Muscle of arm (tissue), 14 donors: Measurements from ENCODE around the gene C12orf56. TPM values are rescaled to one million over a fixed set of nuclear protein-coding genes. Genes with fewer than 3 reads are reported as not detected.
A peak's percentile ranks its signal among the peaks of the same experiment; 100 is the strongest.

Experiments
- DNase-seq: peaks from one replicate; pipeline ENCODE4 v3.0.0-alpha.2; 2013
- long read RNA-seq, 11 donors: transcript quantifications; one replicate each; lab custom pipeline, GENCODE V29; 2026
- polyA plus RNA-seq, 12 donors: library from polyadenylated mRNA; unstranded; fragments of 120-200 nt; gene quantifications; one replicate each; pipeline ENCODE4 v1.2.1, GENCODE V29; 2013; ENCODE audit not compliant: insufficient read length in 12 of 12

C12orf56 gene, protein sequence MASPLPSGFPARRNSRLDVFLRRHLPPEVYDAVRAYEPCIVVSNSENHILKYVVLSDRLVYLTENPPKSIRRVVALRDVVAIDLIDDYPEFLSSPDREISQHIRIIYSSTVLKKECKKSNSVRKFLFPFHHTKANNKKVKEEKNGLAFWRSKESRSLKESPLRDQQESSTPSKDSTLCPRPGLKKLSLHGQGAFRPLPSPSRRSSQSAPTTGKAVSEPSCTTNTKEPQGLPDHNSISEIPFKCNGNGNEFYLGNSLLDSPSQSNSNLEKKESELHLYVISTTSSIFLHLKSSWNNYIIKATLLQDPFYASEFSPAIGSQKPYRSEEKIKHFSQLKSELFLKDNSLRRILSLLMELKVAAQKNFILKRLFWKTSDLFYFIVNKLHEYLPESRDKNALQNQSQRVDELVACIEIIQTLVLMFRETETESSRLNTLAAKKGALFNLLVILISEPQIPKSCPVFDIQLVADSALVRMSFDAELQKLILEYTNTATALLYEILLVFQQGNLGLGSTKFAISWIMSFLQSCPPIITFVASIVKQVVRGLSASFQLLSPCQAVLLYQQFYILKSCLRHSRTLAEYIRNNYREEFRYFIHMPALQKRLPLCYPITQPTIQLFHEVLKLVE
- 1 to 10 TPM in 7 of 12 donors, under 1 TPM in 3, not detected in 2; 0.68 to 3.7 (median 1.2) TPM for polyA plus RNA-seq
- long read RNA-seq, donor 1, result 0 reads
- long read RNA-seq, donor 2, result 0 reads
- long read RNA-seq, donor 3, result 0 reads
- long read RNA-seq, donor 4, result 0 reads
- long read RNA-seq, donor 5, result 0 reads
- long read RNA-seq, donor 6, result 0 reads
- long read RNA-seq, donor 7, partial matches to known transcripts, result 27 of 27 reads
- long read RNA-seq, donor 7, other reads (novel, unspliced or antisense), result 0 of 27 reads
- long read RNA-seq, donor 8, result 0 reads
- long read RNA-seq, donor 9, result 0 reads
- long read RNA-seq, donor 10, result 0 reads
- long read RNA-seq, donor 11, result 0 reads

DNA sequence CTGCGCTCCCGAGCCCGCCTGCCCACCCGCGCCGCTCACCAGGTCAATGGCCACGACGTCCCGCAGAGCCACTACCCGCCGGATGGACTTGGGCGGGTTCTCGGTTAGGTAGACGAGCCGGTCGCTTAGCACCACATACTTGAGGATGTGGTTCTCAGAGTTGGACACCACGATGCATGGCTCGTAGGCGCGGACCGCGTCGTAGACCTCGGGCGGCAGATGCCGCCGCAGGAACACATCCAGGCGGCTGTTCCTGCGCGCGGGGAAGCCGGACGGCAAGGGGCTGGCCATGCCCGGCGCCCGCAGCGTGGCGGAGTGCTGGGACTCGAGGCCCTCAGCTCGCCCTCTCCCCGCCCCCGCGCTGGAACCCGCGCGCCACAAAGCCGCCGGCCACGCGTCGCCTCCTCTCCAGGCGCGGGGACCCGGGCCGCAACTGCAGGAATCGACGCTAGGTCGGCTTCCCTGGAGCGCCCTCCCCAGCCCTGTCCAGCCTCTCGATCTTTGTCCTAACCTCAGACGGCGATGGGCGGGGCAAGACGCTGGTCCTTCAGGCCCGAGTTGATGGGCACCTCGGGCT lies at the start of gene C12orf56:
Gene C12orf56, minus strand, starts transcription at position 484 of the 577 bp plus-strand sequence. Its CDS starts 193 bp downstream, at position 291.
- DNase-seq, result no peak

DNA sequence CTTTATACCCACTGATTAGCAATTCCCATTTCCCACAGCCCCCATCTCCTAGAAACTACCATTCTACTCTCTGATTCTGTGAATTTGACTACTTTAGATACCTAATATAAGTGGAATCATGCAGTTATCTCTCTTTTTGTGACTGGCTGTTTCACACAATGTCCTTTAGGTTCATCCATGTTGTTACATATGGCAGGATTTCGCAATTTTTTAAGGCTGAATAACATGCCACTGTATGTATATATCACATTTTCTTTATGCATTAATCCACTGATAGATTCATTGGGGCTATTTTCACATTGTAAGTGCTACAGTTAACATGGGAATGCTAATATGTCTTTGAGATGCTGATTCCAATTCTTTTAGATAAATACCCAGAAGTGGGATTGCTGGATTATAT lies 49.5 kb upstream of the C12orf56 start:
- DNase-seq, result no peak

DNA sequence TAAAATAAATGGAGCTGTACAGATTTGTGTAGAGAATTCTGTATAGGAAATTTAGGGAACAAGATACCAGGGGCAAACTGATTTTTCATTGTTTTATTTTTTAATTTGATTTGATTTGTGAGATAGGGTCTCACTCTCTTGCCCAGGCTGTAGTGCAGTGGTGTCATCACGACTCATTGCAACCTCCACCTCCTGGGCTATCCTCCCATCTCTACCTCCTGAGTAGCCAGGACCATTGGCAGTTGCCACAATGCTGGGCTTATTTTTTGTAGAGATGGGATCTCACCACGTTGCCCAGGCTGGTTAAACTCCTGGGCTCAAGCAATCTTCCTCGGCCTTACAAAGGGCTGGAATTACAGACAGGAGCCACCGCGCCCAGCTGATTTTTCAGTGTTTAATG lies 43.4 kb upstream of the C12orf56 start:
- DNase-seq, result no peak

DNA sequence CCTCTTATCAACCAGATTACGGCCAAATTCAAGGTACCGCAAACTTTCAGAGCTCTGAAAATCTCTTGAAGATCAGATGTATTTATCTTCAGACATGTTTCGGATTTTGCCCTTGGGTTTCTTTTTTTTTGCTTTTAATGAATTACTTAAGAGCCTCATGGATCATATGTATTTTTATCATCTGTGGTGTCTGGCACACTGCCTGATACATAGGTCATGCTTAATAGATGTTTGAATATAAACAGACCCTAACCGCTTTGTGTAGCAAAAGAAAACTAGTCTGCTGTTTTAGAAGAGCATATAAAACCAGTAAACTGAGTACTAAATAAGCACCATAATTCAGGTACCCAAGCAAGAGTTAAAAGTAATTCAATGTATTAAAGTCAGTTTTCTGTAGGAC lies 41.2 kb upstream of the C12orf56 start:
- DNase-seq, result no peak

DNA sequence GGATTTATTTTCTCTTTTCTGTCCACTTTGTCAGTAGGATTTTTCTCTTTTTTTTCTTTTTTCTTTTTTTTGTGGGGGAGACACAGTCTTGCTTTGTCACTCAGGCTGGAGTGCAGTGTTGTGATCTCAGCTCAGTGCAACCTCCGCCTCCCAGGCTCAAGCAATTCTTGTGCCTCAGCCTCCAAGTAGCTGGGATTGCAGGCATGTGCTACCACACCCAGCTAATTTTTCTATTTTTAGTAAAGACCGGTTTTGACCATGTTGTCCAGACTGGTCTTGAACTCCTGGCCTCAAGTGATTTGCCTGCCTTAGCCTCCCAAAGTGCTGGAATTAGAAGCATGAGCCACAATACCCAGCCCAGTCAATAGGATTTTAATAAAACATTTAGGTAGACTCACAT lies 40.3 kb upstream of the C12orf56 start:
- DNase-seq, result no peak

DNA sequence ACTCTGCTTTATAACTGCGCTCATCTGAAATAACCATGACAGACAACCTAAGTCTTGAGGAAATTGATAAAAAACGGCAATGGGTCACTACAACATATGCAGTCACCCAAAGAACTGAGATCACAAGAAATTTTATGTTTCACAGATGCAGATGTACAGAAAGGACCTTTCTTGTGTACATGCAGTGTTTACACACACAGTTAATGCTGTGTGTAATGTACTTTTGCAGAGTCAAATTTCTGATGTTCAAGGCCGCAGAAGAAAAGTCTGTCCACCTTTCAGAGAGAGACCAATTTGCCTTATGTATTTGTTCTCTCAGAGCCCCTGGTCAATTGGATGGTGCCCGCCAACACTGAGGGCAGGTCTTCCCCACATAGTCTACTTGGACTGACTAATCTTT lies 38.4 kb upstream of the C12orf56 start:
- no peak for DNase-seq

DNA sequence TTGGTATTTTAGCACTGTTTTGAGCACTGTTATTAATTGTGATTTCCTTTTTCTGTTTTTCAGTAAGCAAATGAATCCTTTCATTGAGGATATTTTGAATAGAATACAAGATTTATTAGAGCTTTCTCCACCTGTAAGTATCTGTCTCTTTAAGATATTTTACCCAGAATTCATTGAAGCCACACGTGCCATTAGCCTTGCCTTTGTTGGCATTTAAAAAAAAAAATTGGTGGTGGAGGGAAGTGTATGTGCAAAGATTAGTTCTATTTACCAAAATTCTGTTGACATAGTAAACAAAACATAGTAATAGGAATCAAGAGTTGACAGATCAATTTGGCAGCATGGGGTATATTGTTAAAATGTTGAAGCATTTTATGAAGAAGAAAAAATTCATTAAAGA lies 37.4 kb upstream of the C12orf56 start:
- no peak for DNase-seq

DNA sequence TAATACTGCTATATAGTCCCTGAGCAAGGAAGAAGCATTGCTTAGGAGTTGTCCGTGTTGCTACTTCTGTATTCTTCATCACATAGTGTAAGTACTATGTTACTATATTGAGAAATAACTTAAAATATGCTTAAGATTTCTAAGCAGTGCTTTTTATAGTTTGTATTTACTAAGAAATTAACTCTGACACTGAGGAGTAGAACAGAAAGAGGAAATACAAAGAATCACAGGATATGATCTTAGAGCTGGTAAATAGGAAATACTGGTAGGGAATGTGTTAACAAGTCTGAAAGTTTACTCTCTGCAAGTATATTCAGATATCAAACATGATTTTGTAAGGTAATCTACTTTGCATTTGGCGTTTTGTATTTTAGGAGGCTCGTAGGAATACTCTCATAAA lies 29.1 kb upstream of the C12orf56 start:
- no peak for DNase-seq

DNA sequence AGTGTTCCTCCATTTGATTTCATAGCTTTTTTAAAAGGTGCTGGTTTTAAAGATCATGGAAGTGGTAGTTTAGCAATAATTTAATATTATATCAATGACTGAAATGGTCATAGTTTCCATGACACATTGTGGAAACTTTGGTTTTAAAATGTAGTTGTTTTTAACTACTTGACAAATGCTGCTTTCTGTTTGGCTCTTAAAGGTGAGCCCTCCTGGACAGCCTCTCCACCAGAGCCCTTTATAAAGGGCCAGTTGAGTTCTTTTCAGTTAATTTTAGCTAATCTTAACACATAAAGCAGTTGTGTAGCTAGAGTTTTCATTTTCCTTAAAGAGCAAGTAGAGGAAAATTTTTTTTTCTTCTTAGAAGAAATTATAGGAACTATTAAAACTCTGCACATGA lies 27.7 kb upstream of the C12orf56 start:
- DNase-seq, result no peak

DNA sequence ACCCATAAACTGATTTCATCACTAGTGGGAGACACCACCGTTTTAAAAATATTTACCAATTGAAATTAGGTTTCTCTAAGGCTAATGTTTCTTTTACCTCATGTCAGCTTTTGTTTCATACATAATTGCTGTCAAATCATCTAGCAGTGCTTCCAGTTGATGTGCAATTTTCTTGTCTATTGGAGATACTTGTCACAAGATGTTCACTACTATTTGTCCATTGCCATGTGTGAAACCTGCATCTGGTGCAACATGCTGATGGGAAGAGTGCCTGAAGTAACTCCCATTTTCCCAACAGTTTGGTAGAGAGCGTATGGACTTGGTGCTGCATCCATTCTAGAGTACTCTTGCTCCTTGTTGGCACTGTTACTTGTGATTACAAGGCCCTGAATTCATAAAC lies 23.3 kb upstream of the C12orf56 start:
- DNase-seq, result no peak

DNA sequence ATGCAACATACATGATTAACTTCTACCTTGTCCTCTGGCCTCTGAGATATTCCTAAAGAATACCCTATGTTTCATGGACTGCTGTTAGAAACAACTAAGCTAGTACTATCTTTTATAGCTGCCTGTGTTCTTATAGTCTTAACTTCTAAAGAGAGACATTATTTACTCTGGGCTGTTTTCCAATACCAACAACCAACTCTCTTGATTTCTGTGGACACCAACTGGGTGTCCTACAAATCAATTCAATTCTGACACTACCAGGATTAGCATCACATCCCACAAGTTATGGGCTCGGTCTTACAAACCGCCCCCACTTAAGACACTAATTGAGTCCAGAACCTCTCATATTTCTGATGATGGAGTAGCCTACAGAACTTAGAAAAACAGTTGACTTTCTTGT lies 21.9 kb upstream of the C12orf56 start:
- DNase-seq, result no peak

DNA sequence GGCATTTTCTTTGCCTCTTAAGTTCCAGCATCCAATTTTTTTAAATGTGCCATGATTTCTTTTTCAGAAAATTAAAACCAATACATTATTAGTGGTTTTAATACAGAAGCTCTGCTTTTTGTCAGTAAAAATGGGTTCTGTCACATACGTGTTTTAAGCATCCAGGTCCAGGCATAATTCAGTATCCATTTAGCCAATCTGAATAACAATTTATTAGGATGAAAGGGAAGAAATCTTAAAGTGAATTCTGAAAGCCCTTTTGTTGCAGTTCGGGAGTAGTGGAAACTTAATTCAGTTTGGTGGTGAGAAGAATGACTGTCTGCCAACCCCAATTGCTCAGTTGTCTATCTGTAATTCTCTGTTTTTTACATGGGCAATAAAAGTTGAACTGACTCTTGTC lies 20.9 kb upstream of the C12orf56 start:
- DNase-seq, result no peak

DNA sequence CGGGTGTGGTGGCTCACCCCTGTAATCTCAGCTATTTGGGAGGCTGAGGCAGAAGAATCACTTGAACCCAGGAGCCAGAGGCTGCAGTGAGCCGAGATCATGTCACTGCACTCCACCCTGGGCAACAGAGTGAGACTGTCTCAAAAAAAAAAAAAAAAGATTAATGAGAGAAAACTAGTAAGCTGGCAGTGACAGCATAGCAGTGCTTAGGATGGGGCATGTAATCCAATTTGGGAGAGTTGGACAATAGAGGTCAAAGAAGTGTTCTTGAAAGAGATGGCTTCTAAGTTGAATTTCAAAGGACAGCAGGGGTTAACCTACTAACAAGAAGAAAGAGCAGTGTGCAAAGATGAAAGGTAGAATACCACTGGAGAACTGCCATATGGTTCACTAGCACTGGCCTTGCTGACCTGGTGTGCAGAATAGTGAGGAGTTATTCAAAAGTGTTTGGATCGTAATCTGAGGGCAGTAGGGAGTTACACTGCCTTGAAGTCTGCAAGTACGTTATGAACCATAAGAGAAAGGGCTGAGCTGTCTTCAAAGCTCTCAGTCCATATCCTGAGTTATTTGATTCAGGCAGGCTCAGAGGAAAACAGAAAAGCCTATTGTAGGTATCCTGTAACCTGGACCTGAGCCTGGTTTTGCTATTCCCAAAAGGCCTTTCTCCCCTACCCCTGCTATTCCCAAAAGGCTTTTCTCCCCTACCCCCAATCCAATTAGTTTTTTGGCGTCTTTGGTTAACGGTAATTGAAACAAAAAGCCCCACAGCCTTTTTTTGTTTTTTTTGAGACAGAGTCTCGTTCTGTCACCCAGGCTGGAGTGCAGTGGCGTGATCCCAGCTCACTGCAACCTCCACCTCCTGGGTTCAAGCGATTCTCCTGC lies 17.0 kb upstream of the C12orf56 start:
- DNase-seq, result no peak

DNA sequence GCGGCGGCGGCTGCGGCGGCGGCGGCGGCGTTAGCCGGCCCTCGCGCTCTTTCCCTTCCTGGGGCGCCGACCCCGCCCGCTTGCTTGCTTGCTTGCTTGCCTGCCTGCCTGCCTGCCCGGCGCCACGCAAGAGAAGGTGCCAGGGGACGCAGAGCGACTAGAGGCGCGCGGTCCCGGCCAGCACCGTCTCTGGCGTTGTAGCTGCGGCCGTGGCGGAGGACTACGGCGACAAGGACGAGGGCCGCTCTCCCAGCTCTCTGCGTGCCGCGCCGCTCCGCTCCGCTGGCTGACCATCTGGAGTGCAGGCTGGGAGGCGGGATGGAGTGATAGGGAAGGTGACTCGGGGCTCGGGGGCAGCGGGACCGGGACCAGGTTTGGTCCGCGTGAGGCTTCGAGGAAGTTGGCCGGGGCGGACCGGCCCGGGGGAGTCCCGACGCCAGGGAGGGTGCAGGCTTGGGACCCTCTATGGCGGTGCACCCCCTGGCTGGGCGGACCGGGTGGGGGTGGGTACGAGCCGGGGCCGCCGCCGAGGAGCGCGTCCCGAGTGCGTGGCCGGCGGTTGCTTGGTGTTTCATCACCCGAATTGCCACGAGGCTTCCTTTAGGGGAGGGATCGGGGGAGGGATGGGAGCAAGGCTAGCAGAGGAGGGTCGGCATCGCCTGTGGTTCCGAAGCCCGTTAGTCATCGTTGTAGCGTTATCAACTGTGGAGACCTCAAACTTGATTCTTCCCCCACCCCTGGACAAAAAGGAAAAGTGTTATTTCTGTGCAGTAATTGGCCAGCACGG lies 14.1 kb upstream of the C12orf56 start:
- peak; percentile 64 for DNase-seq

DNA sequence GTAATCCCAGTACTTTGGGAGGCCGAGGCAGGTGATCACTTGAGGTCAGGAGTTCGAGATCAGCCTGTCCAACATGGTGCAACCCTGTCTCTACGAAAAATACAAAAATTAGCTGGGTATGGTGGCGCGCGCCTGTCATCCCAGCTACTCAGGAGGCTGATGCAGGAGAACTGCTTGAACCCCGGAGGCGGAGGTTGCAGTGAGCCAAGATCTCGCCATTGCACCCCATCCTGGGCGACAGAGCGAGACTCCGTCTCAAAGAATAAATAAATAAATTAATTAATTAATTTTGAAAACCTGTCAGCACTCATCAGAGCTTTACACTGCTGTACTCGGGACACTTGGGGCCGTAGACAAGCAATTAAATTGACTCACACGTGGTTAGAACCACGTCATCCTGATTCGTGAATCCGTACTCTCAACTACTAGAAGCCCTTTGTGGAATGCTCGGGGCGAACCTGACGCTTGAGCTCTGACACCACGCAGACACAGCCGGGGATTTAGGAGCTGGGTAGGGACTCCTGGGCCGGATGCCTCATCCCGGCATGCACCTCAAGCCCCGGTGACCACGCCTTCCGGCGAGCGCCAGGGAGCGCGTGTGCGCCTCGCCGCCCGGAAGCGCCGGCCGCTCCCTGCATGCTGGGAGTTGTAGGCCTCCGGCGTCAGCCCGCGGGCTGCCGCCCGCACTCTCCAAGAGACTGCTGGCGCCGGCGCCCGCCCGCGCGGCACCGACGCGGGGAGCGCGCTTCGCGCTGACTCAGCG lies 13.3 kb upstream of the C12orf56 start, which contains the start of gene XPOT:
Gene XPOT, plus strand, starts transcription at position 686 of the 763 bp plus-strand sequence. CDS start 5,644 bp downstream, outside the sequence.
- DNase-seq, result peak; percentile 98

DNA sequence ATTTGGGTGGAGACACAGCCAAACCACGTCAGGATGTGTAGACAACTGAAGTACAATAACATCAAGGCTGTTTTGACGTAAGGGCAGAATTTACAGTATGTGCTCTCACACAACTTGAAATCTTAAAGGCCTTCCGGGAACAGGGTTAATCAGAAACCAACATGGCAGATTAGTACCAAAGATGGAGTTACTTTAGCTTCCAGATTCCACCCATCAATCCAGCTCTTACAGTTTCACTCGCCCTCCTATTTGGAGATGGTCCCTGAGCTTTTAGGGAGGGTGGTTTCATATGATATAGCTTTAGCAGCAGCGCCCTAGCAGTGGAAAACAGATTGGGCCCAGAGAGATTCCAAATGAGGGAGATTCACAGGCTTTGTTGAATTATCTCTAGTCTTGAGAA lies 11.6 kb upstream of the C12orf56 start:
- no peak for DNase-seq

DNA sequence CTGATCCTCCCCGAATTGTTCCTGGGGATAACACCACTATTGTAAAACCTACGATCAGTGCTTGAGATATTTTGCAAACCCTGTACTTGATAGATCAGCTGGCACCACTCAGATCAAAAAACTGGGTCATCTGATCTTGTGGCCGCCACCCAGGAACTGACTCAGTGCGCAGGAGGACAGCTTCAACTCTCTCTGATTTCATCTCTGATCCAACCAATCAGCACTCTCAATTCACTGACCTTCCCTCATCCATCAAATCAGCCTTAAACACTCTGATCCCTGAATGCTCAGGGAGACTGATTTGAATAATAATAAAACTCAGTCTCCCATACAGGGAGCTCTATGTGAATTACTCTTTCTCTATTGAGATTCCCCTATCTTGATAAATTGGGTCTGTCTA lies 9.5 kb upstream of the C12orf56 start:
- no peak for DNase-seq

DNA sequence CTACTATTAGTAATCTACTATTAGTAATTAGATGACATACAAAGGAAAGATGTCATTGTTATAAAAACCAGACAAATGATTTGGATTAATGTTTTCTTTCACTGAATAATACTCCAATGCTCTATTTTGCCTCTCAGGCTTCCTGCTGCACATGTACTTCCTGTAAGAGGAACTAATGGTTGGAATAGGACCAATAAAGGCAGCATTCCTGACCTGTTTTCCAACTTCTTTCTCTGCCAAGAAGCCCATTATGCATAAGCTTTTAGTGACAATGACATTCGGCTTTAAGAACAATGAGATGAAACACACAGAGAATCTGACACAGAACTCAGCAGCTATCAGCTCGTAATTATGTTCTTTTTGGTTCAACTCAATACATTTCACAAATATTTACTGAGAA lies 5.2 kb upstream of the C12orf56 start:
- no peak for DNase-seq

DNA sequence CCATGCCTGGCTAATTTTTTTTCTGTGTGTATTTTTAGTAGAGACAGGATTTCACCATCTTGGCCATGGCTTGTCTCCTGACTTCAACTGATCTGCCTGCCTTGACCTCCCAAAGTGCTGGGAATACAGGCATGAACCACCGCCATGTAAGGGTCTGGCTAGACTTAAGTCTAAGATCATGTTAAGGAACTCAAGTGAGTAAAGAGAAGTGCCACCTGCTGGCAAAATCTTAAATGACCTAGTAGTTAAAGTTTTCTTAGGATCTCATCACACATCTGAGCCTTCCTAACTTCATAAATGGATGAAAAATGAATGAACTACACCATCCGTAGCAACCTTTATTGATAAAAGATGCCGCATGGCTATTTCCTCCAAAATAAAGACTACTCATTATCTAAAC lies 1.7 kb upstream of the C12orf56 start:
- no peak for DNase-seq

DNA sequence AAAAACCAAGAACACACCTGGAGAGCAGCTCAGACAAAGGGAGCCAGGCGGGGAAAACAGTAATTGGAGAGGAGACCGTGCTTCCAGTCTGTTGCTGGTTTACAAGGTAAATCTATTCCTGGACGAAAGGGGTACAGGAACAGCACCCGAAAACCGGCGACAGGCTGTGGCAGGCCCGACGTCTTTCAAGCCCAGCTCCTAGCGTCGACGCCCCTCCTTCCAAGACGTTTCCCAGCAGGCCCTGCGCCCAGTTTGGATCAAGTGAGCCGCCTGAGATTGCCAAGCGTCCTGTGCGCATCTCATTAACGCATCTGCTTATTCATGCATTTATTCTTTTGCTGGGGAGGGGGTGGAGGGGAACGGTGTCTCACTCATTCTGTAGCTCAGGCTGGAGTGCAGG lies 1.4 kb downstream of the C12orf56 start:
- no peak for DNase-seq
